ENCODE data around the gene DDX1.

GRCh38 chr2:15640261-15640711 lies 48.6 kb downstream of the DDX1 start:
- TF ChIP-seq POLR2AphosphoS5 (IDR thresholded peaks at IDR 0.05; ENCODE audit: low read depth, low read length) (no peak), TAF1 (IDR thresholded peaks at IDR 0.05; ENCODE audit: low read depth, low read length) (no peak), POLR2A (IDR thresholded peaks at IDR 0.05; ENCODE audit: low read depth, low read length) (no peak), PAX5 (IDR thresholded peaks at IDR 0.05; ENCODE audit: insufficient read depth, low read length, severe bottlenecking) (no peak), SPI1 (IDR thresholded peaks at IDR 0.05; ENCODE audit: low read depth, low read length) (no peak), POU2F2 (IDR thresholded peaks at IDR 0.05; ENCODE audit: low read depth, low read length) (no peak)
